HepG2 (cell line): ENCODE measurements around the gene VAC14. TPM values are rescaled to one million over a fixed set of nuclear protein-coding genes. Genes with fewer than 3 reads are reported as not detected.

Source experiments
- ATAC-seq: fragments of 200-7000 bp; cut with Tn5 transposase; 3 replicates; pipeline ENCODE4 v1.9.1; 2020; ENCODE audit warnings: mild to moderate bottlenecking, moderate library complexity
- BruUV-seq: library from RNA; stranded (reverse); fragments of 400-500 nt; replicated peaks from 2 replicates; lab custom pipeline; 2021; lab: Mats Ljungman, UMichigan
- CTCF ChIA-PET: fragments of 300-600 bp; formaldehyde crosslinking; extraction: SDS; loops from one replicate; lab custom pipeline; 2021; ENCODE audit warnings: low total read pairs, inconsistent platforms, low intra/inter-chr PET ratio; lab: Yijun Ruan, JAX
- POLR2A ChIA-PET: fragments of 350-600 bp; sonication (Branson Sonifier 250); formaldehyde crosslinking; loops from one replicate; lab custom pipeline; 2020; ENCODE audit warnings: antibody characterized with exemption, inconsistent platforms; lab: Yijun Ruan, JAX
- DNase-seq: peaks from one replicate; pipeline ENCODE4 v3.0.0-alpha.2; 2015; ENCODE audit warnings: low spot score
- FAIRE-seq: peaks from 3 replicates; lab custom pipeline; 2011; peaks lifted over from hg19 to GRCh38; lab: Jason Lieb, UNC
- H2AFZ ChIP-seq: one replicate; pipeline ENCODE4 v1.6.1; 2011; ENCODE audit warnings: low read length, inconsistent platforms
- H3K27ac ChIP-seq: fragments of 300-600 bp; 3 replicates; pipeline ENCODE4 v1.8.0; 2011; ENCODE audit warnings: mixed run types, mild to moderate bottlenecking, mixed read lengths, low read length, inconsistent platforms; ENCODE audit not compliant: insufficient read depth; ENCODE audit errors: extremely low read length
- H3K27me3 ChIP-seq, 2 experiments: fragments of 200-600 bp in 1 of 2; 2 replicates in 1 of 2; 3 replicates in 1 of 2; pipeline versions ENCODE4 v1.6.0 to v1.8.0; 2011; ENCODE audit warnings: low read length in 2 of 2, mild to moderate bottlenecking in 2 of 2, moderate library complexity in 2 of 2, inconsistent platforms in 1 of 2; ENCODE audit not compliant: insufficient read depth in 2 of 2, control insufficient read depth in 1 of 2
- H3K36me3 ChIP-seq, 2 experiments: fragments of 200-600 bp in 1 of 2; replicated peaks in 1 of 2; 2 replicates in 1 of 2; 3 replicates in 1 of 2; pipeline versions ENCODE4 v1.5.1 to v1.8.0; 2011; ENCODE audit warnings: low read length in 2 of 2, inconsistent platforms in 1 of 2; ENCODE audit not compliant: insufficient read depth in 2 of 2, control insufficient read depth in 1 of 2
- H3K4me1 ChIP-seq: 2 replicates; pipeline ENCODE4 v1.5.1; 2012; ENCODE audit warnings: low read length, inconsistent platforms; ENCODE audit not compliant: insufficient read depth
- H3K4me2 ChIP-seq: 2 replicates; pipeline ENCODE4 v1.6.0; 2011; ENCODE audit warnings: low read depth, low read length, inconsistent platforms
- H3K4me3 ChIP-seq, 3 experiments: fragments of 200-600 bp in 1 of 3; sonication (generic), shearing (Covaris generic) in 1 of 3; replicated peaks in 1 of 3; 2 replicates each; pipeline ENCODE4 v1.5.1; 2011 to 2016; ENCODE audit warnings: low read length in 3 of 3, inconsistent platforms in 2 of 3, low read depth in 2 of 3, mild to moderate bottlenecking in 2 of 3, control low read depth in 1 of 3, mixed read lengths in 1 of 3; ENCODE audit not compliant: insufficient read depth in 1 of 3
- H3K79me2 ChIP-seq: one replicate; pipeline ENCODE4 v1.6.1; 2011; ENCODE audit warnings: low read length, inconsistent platforms; ENCODE audit not compliant: insufficient read depth
- H3K9ac ChIP-seq: 2 replicates; pipeline ENCODE4 v1.6.0; 2011; ENCODE audit warnings: mild to moderate bottlenecking, low read depth, low read length, inconsistent platforms; ENCODE audit not compliant: insufficient read depth
- H3K9me3 ChIP-seq: 2 replicates; pipeline ENCODE4 v1.5.1; 2012; ENCODE audit warnings: mild to moderate bottlenecking, low read length
- H4K20me1 ChIP-seq: 2 replicates; pipeline ENCODE4 v1.6.0; 2011; ENCODE audit warnings: inconsistent platforms, mild to moderate bottlenecking, low read length, moderate library complexity; ENCODE audit not compliant: insufficient read depth
- AKAP8 ChIP-seq: sonication (generic); formaldehyde crosslinking; IDR thresholded peaks from 2 replicates; pipeline ENCODE4 v1.5.1; 2020; ENCODE audit warnings: mild to moderate bottlenecking, missing genetic modification reagents
- ASH2L ChIP-seq: fragments of 300-600, 200-600 bp; sonication (generic); IDR thresholded peaks from 2 replicates; pipeline ENCODE4 v1.7.0; 2017; ENCODE audit warnings: low read depth, mild to moderate bottlenecking, moderate library complexity, mixed read lengths, low read length; ENCODE audit not compliant: insufficient read length
- ATF1 ChIP-seq: IDR thresholded peaks from 2 replicates; pipeline ENCODE4 v1.6.1; 2016; ENCODE audit warnings: mild to moderate bottlenecking, control low read depth
- DNMT3B ChIP-seq: conservative IDR thresholded peaks from 2 replicates; pipeline ENCODE4 v1.6.1; 2016; ENCODE audit warnings: missing biosample characterization, control low read depth
- JUN ChIP-seq: sonication (generic); formaldehyde crosslinking; IDR thresholded peaks from 2 replicates; pipeline ENCODE4 v1.4.0; 2020; ENCODE audit warnings: mild to moderate bottlenecking, missing genetic modification reagents
- SKI ChIP-seq: fragments of 450-650 bp; IDR thresholded peaks from one replicate; pipeline ENCODE4 v1.6.1; 2018; ENCODE audit warnings: mild to moderate bottlenecking; ENCODE audit not compliant: partially characterized antibody
- SOX13 ChIP-seq, 3 experiments: fragments of 450-650 bp in 1 of 3; sonication (generic) in 1 of 3; formaldehyde crosslinking in 1 of 3; IDR thresholded peaks in 2 of 3; conservative IDR thresholded peaks in 1 of 3; 2 replicates each; pipeline versions ENCODE4 v1.5.0 to v1.6.1; 2016 to 2020; ENCODE audit warnings: antibody characterized with exemption in 1 of 3, mild to moderate bottlenecking in 1 of 3, missing compliant biosample characterization in 1 of 3, missing genetic modification reagents in 1 of 3, moderate library complexity in 1 of 3
- ZIK1 ChIP-seq: sonication (generic); formaldehyde crosslinking; IDR thresholded peaks from 2 replicates; pipeline ENCODE4 v1.5.0; 2020; ENCODE audit warnings: mild to moderate bottlenecking, low read depth, missing genetic modification reagents, borderline replicate concordance
- ZMAT5 ChIP-seq: sonication (generic); formaldehyde crosslinking; IDR thresholded peaks from 2 replicates; pipeline ENCODE4 v1.5.0; 2020; ENCODE audit warnings: mild to moderate bottlenecking, low read depth, missing genetic modification reagents, borderline replicate concordance
- ZNF326 ChIP-seq: sonication (generic); formaldehyde crosslinking; IDR thresholded peaks from 2 replicates; pipeline ENCODE4 v1.4.0; 2020; ENCODE audit warnings: missing genetic modification reagents, borderline replicate concordance
- ZNF383 ChIP-seq: sonication (generic); formaldehyde crosslinking; IDR thresholded peaks from 2 replicates; pipeline ENCODE4 v1.4.0; 2020; ENCODE audit warnings: missing genetic modification reagents, mild to moderate bottlenecking, borderline replicate concordance
- ZNF446 ChIP-seq: sonication (generic); formaldehyde crosslinking; IDR thresholded peaks from 2 replicates; pipeline ENCODE4 v1.5.0; 2020; ENCODE audit warnings: mild to moderate bottlenecking, missing genetic modification reagents
- WGBS: methylation state at CpG from one replicate; pipeline ENCODE4 v1.1.6; 2017; ENCODE audit warnings: low lambda C conversion rate; 5-methylcytosine and 5-hydroxymethylcytosine counted together
- in situ Hi-C: cut with HindIII; loops from 2 replicates; pipeline ENCODE4 v1.10.0; 2017; ENCODE audit warnings: low pct_unique_long_range_greater_than_20kb; ENCODE audit not compliant: extremely low pct_ligation_motif_present
- intact Hi-C: fragments of 100-400 bp; cut with micrococcal nuclease; formaldehyde crosslinking; loops from one replicate; pipeline ENCODE4 v1.10.0; 2022; ENCODE audit not compliant: unreplicated experiment
- polyA plus RNA-seq, 8 experiments: library from polyadenylated mRNA; depleted of rRNA in 3 of 8; stranded (reverse) in 7 of 8; unstranded in 1 of 8; fragments of >200 nt; fragmentation: Illumina TruSeq in 4 of 8; extraction: Trizol in 4 of 8; gene quantifications; 2 replicates each; pipeline versions ENCODE4 v1.2.1 to v1.2.3, GENCODE V29; 2011 to 2016; ENCODE audit warnings: low read depth in 4 of 8, missing spikeins in 1 of 8, mixed read lengths in 1 of 8; ENCODE audit not compliant: insufficient read depth in 1 of 8
- total RNA-seq, 5 experiments: library from RNA; depleted of rRNA; stranded (reverse); fragments of >200 nt; fragmentation: Illumina TruSeq; extraction: Trizol; gene quantifications; 2 replicates each; pipeline ENCODE4 v1.2.3, GENCODE V29; 2016; ENCODE audit warnings: low read depth in 1 of 5

Gene VAC14
- total and polyA plus RNA-seq, 2 of the 13 experiments (the other 11 are each of a cell fraction or from before 2014, with no cell fraction given) = 23.5 to 24.6 TPM

- no peak for DNase-seq
- WGBS = 39% methylated on average over 15 of the region's 15 CpGs
- TF ChIP-seq ATF1 (CRISPR knock-in tag) (no peak), SOX13 (IDR thresholded peaks at IDR 0.05) (no peak), SOX13 (CRISPR knock-in tag; conservative IDR thresholded peaks at IDR 0.05 in 1 of 2, IDR thresholded peaks at IDR 0.05 in 1 of 2) (no peak), SKI (no peak), AKAP8 (CRISPR knock-in tag) (no peak), ZNF446 (no peak), ZMAT5 (no peak), ASH2L (no peak), DNMT3B (no peak), ZNF326 (CRISPR knock-in tag) (no peak), ZIK1 (CRISPR knock-in tag) (no peak), JUN (CRISPR knock-in tag) (no peak), ZNF383 (CRISPR knock-in tag) (no peak)
- H4K20me1 ChIP-seq = no peaks in the 10 kb centered on the region
- no TSS peak for BruUV-seq
- H3K79me2 ChIP-seq = no peaks in the 10 kb centered on the region
- no peak overlapping the region for H3K9ac ChIP-seq
- H3K9me3 ChIP-seq = no peaks in the 10 kb centered on the region
- no peak overlapping the region for H2AFZ ChIP-seq
- H3K4me3 ChIP-seq = no peak overlapping the region
- H3K27ac ChIP-seq = no peak overlapping the region
- H3K4me1 ChIP-seq = no peaks in the 10 kb centered on the region
- FAIRE-seq = no peak
- peaks cover 10 to 56% of the 10 kb centered on the region in 2 experiments; a peak in 4 of 5 replicates for H3K27me3 ChIP-seq
- ATAC-seq = no peak
- H3K4me2 ChIP-seq = no peak overlapping the region
- intact Hi-C loops (loop anchor here (5.0 kb wide), 1 partner anchor 70 kb away; no protein-coding TSS in a partner anchor), in situ Hi-C loops (no loop called here)
- no peaks in the 10 kb centered on the region for H3K36me3 ChIP-seq
- ChIA-PET CTCF (no interaction called here), POLR2A (interaction anchor here (0.7 kb wide), 2 partner anchors 12 to 266 kb away, joined by 3 read pairs; no protein-coding TSS in a partner anchor)
Measured at GRCh38 chr16:70647441-70648359, 153.3 kb downstream of the VAC14 start.
